Loucy (cell line): ENCODE data around the gene AP2A1.

Experiments
- CTCF ChIP-seq: fragments of 200-600 bp; sonication (generic); conservative IDR thresholded peaks from 2 replicates; pipeline ENCODE4 v1.5.1; 2014; ENCODE audit warnings: mild to moderate bottlenecking, antibody characterized with exemption, low read length
- EZH2phosphoT487 ChIP-seq: fragments of 200-600 bp; IDR thresholded peaks from 2 replicates; pipeline ENCODE4 v1.6.1; 2018; ENCODE audit warnings: antibody characterized with exemption, mild to moderate bottlenecking, moderate library complexity, borderline replicate concordance

DNA sequence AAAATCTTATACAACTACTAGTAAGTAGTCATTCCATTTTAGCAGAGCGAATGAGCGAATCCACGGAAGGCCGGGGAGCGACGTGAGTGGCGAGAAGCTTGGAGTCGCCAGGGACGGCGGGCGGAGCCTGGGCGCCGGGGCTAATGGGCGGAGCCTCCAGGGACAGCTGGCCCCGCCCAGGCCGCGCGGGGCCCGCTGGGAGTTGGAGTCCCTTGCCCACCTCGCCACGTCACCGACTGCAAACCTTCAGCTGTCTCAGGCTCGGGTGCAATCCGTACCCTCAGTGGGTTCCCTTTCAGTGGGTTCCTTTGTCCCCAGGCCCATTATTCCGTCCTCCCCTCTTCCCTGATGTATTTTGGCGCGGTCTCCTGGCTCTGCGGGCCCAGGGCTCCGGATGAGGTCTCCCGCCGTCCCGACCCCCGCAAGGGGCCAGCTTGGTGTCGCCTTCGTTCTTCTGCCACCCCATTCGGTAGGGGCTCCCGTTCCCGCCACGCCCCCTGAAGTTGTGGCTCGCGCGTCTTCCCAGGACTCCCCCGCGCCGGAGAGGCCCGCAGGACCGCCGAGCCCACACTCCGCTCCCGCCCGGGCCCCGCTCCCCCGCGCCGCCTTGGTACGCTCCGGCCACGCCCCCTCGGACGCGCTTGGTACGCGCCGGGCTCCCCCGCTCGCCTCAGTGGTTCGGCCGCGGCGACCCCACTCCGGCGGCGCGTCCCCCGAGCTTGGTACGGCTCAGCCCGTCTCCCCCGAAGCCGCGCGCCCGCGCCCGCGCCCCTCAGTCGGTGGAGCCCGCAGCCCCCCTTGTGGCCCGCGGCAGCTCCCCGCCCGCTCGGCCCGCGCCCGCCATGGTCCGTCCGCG lies 83.9 kb downstream of the AP2A1 start, which contains the start of gene PTOV1:
- no peak for TF ChIP-seq CTCF
- no peak for TF ChIP-seq EZH2phosphoT487
